GM10266 (cell line): ENCODE results near the gene MOB1A.

ENCODE experiments used
- DNase-seq: peaks from one replicate; pipeline ENCODE4 v3.0.0; 2012; ENCODE audit errors: extremely low spot score
- TF ChIP-seq, protein P1 (sequence below): IDR thresholded peaks from 2 replicates; pipeline ENCODE4 v1.5.1; 2012; ENCODE audit warnings: mild to moderate bottlenecking, low read depth; ENCODE audit not compliant: control insufficient read depth, insufficient read depth; ENCODE audit errors: missing control alignments

MOB1A gene

DNA sequence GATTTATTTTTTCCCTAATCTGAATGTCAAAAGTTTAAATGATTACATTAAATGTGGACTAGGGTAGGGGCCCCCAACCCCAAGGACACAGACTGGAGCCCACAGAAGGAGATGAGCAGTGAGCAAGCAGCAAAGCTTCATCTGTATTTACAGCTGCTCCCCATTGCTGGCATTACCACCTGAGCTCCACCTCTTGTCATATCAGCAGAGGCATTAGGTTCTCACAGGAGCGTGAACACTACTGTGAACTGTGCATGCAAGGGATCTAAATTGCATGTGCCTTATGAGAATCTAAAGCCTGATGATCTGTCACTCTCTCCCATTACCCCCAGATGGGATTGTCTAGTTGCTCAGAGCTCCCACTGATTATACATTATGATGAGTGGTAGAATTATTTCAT, 3.8 kb downstream of the MOB1A start:
- no peak for DNase-seq
- TF ChIP-seq, protein P1, sequence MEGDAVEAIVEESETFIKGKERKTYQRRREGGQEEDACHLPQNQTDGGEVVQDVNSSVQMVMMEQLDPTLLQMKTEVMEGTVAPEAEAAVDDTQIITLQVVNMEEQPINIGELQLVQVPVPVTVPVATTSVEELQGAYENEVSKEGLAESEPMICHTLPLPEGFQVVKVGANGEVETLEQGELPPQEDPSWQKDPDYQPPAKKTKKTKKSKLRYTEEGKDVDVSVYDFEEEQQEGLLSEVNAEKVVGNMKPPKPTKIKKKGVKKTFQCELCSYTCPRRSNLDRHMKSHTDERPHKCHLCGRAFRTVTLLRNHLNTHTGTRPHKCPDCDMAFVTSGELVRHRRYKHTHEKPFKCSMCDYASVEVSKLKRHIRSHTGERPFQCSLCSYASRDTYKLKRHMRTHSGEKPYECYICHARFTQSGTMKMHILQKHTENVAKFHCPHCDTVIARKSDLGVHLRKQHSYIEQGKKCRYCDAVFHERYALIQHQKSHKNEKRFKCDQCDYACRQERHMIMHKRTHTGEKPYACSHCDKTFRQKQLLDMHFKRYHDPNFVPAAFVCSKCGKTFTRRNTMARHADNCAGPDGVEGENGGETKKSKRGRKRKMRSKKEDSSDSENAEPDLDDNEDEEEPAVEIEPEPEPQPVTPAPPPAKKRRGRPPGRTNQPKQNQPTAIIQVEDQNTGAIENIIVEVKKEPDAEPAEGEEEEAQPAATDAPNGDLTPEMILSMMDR: no peak

DNA sequence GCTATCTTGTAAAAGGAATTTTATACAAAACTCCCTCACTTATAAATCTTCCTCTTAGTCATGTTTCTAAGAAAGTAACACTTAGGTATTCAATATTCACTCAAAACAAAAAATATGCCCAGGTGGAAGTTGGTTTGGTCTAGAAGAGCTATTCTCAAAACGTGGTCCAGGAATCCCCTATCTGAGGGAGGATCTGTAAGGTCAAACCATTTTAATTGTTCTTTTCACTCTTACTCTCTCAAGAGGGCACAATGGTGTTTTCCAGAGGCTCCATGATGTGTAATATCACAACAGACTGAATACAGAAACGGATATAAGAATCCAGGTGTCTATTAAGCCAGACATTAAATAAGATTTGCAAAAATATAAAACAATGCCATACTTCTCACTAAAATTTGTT, 9.9 kb downstream of the MOB1A start:
- TF ChIP-seq, protein P1: no peak
- DNase-seq: peak; percentile 32

DNA sequence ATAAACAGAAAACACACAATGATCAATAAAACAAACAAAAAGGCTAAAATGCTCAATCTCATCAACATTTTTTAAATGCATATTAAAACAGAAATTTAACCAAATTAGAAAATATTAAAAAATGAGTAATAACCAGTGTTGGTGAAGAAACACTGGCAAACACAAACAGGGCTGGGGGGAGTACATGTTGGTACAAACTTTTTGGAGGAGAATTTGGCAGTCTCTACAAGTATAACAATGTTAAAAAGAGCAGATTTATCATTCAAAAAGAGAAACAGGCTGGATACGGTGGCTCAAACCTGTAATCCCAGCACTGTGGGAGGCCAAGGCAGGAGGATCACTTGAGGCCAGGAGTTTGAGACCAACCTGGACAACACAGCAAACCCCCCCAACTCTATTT, 13.9 kb downstream of the MOB1A start:
- no peak for DNase-seq
- TF ChIP-seq, protein P1: no peak

DNA sequence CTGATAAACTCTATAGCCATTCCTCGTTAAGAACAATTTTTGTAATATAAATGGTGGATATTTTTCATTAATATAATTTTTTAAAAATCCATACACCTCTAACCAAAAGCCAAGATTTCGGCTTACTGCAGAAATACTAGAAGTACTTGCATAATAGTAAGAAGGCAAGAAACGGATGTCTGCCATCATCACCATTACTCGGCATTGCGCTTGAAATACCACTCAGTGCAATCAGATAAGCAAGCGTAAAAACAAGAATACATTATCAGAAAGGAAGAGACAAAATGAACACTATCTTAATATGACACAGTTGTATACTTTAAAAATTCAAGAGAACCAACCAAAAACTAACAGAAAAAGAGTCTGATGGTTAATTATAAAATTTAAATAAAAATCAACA, 15.7 kb downstream of the MOB1A start:
- TF ChIP-seq, protein P1: no peak
- DNase-seq: no peak

DNA sequence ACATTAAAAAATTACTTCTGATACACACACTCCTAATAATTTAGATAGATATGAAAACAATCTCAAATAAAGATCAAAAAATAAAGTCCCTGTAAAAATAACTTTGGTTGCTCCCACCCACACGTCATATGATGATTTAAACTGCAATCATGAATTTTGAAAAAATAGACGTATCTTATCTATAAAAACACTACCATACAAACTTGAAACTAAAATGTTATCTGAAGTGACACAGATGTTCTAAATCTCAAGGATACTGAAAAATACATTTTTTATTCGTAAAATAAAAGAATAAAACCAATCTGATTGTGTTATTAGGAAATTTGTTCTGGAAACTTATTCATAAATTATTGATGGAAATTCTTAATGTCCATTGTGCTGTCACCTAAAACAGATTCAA, 22.8 kb downstream of the MOB1A start:
- TF ChIP-seq, protein P1: no peak
- DNase-seq: no peak

DNA sequence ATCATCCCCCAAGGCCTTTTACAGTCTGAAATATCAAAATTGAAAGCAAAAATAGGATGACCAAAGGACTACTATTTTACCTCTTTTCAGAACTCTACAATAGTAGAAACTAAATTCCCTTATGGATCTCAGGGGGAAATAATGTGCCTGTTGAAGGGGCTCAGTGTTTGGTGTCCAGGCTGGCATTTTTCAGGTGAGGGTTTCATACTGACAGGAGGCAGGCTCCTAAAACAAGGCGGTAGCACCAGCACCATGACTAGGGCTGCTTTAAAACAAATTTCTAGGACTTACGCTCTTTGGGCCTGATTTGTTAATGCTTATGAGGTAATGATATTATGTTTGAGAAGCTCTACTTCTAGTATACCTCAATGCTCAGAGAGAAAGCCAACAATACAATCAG, 25.7 kb downstream of the MOB1A start:
- no peak for DNase-seq
- TF ChIP-seq, protein P1: no peak

DNA sequence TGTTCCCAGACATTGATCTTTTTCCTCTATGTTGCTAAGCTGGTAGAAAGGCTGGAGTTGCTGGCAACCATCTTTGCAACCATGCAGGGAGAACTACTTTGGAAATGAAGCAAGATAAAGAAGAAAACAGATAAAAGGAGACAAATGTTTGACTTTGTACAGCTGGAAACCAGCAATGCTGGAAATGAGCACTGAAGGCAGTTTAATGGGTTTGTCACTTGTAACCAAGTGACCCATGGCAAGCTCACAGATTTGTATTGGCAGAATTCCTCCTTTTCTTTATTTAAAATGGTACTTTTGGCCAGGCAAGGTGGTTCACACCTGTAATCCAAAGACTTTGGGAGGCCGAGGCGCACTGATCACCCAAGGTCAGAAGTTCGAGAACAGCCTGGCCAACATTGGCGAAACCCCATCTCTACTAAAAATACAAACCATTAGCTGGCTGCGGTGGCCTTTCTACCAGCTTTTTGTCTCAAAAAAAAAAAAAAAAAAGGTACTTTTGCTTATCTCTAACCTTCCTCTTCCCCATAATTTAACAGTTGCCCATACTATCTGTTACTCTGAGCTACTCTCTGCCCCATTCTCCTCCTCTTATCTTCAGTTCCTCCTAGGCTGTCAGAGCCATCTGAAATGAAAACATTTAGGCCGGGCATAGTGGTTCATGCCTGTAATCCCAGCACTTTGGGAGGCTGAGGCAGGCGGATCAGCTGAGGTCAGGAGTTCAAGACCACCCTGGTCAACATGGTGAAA, 28.9 kb downstream of the MOB1A start:
- TF ChIP-seq, protein P1: no peak
- no peak for DNase-seq
